Fibroblast of lung (primary cell): Measurements from ENCODE around the gene ZKSCAN3. TPM values are rescaled to one million over a fixed set of nuclear protein-coding genes. Genes with fewer than 3 reads are reported as not detected.
"Not testable (repeated sequence)": the region's sequence is repeated elsewhere in the genome, so short reads cannot be mapped to it uniquely, and the experiment has no call there.

Experiments
- DNase-seq, 2 donors: peaks; one replicate each; pipeline versions ENCODE4 v3.0.0 to v3.0.0-alpha.2; 2010; ENCODE audit warnings: low read depth in 2 of 2
- H2AFZ ChIP-seq: 2 replicates; pipeline ENCODE4 v1.5.1; 2012; ENCODE audit warnings: low read length, control low read depth, inconsistent platforms
- H3K27ac ChIP-seq: 2 replicates; pipeline ENCODE4 v1.5.1; 2011; ENCODE audit warnings: low read length, control low read depth; ENCODE audit not compliant: insufficient read depth
- H3K27me3 ChIP-seq: 2 replicates; pipeline ENCODE4 v1.5.1; 2011; ENCODE audit warnings: mild to moderate bottlenecking, low read length; ENCODE audit not compliant: control insufficient read depth, insufficient read depth
- H3K36me3 ChIP-seq: 2 replicates; pipeline ENCODE4 v1.5.1; 2011; ENCODE audit warnings: low read length; ENCODE audit not compliant: control insufficient read depth, insufficient read depth
- H3K4me1 ChIP-seq: 2 replicates; pipeline ENCODE4 v1.5.1; 2011; ENCODE audit warnings: low read length; ENCODE audit not compliant: control insufficient read depth, insufficient read depth; ENCODE audit errors: extremely low read depth
- H3K4me2 ChIP-seq: 2 replicates; pipeline ENCODE4 v1.5.1; 2011; ENCODE audit warnings: low read length, control low read depth; ENCODE audit not compliant: insufficient read depth; ENCODE audit errors: extremely low read depth
- H3K4me3 ChIP-seq, 4 experiments: fragments of 200-600 bp in 1 of 4; sonication (generic) in 1 of 4; replicated peaks in 1 of 4; 2 replicates each; pipeline ENCODE4 v1.5.1; 2011 to 2016; ENCODE audit warnings: low read length in 4 of 4, low read depth in 3 of 4, mild to moderate bottlenecking in 3 of 4, control low read depth in 2 of 4, inconsistent platforms in 1 of 4, mixed read lengths in 1 of 4; ENCODE audit not compliant: insufficient read depth in 1 of 4; ENCODE audit errors: control extremely low read depth in 1 of 4
- H3K79me2 ChIP-seq: 2 replicates; pipeline ENCODE4 v1.5.1; 2012; ENCODE audit warnings: mild to moderate bottlenecking, low read length, inconsistent platforms; ENCODE audit not compliant: control insufficient read depth, insufficient read depth
- H3K9ac ChIP-seq: 2 replicates; pipeline ENCODE4 v1.5.1; 2011; ENCODE audit warnings: mild to moderate bottlenecking, low read length, control low read depth; ENCODE audit not compliant: insufficient read depth
- H3K9me3 ChIP-seq: 2 replicates; pipeline ENCODE4 v1.5.1; 2012; ENCODE audit warnings: low read depth, low read length; ENCODE audit not compliant: control insufficient read depth, insufficient read depth
- H4K20me1 ChIP-seq: 2 replicates; pipeline ENCODE4 v1.5.1; 2011; ENCODE audit warnings: low read length; ENCODE audit not compliant: control insufficient read depth, insufficient read depth; ENCODE audit errors: extremely low read depth
- EZH2 ChIP-seq: IDR thresholded peaks from 2 replicates; pipeline ENCODE4 v1.5.1; 2012; ENCODE audit warnings: low read length, control low read depth, mild to moderate bottlenecking; ENCODE audit errors: missing control alignments
- polyA minus RNA-seq: library from RNA; depleted of rRNA, polyadenylated mRNA; stranded (reverse); fragments of >200 nt; gene quantifications from 2 replicates; pipeline ENCODE4 v1.2.3, GENCODE V29; 2011; ENCODE audit warnings: low replicate concordance
- polyA plus RNA-seq, 2 donors: library from polyadenylated mRNA; depleted of rRNA in 1 of 2; stranded (reverse) in 1 of 2; unstranded in 1 of 2; fragments of >200 nt; gene quantifications; 2 replicates each; pipeline ENCODE4 v1.2.1, GENCODE V29; 2011 to 2012; ENCODE audit warnings: missing spikeins in 1 of 2
- total RNA-seq: library from RNA; depleted of rRNA; stranded (reverse); fragments of >200 nt; gene quantifications from 2 replicates; pipeline ENCODE4 v1.2.1, GENCODE V29; 2014
- TF ChIP-seq, protein P1 (sequence below), 2 donors: IDR thresholded peaks in 1 of 2; conservative IDR thresholded peaks in 1 of 2; 1 replicate in 1 of 2; 2 replicates in 1 of 2; pipeline ENCODE4 v1.5.1; 2011 to 2012; ENCODE audit warnings: low read length in 2 of 2, control low read depth in 1 of 2, inconsistent platforms in 1 of 2, low read depth in 1 of 2, mild to moderate bottlenecking in 1 of 2

Gene ZKSCAN3
- total RNA-seq (5.1 and 6.9 TPM in 2 replicates), polyA plus RNA-seq (3.2 and 3.9 TPM in 2 replicates), polyA minus RNA-seq (1.3 and 1.7 TPM in 2 replicates)
- 2.4 TPM in 2 replicates for polyA plus RNA-seq (2012)

DNA sequence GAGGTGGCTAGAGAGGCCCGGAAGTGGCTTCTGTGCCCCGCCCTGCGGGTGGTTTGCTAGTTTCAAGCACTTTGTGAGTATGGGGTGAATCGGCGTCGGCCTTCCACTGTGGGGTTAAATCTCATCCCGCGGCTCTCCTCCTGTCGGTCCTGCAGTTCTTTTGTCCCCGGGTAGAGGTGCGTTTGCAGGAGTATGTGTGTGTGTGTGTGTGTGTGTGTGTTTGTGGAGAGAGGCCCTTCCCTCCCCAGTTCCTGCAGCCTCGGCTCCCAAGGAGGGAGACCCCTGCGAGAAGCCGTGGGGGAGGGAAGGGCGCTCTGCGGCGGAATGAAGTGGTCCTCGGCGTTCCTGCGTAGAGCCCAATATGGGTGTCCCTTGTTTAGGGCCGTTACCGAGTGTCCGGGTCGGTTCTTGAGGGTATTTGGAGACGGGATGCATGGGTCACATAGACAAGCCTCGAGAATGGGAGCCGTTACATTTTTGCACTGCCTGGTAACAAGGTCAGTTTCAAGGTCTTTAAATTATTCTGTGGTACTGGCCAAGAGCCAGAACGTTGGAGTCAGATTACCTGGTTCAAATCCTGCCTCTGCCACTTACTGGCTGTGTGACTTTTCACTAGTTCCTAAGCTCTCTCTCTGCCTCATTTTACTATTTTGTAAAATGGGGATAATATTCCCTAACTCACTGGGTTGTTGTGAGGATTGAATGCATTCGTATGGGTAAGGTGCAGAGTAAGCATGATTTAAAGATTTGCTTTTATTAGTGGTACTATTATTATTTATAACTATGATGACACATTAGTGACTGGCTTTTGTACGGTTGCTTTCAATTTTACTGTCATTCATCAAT, at the start of gene ZKSCAN3:
Gene ZKSCAN3 (plus strand): TSS at position 56 of the 846 bp plus-strand sequence. CDS start 9,640 bp downstream, outside the sequence.
- H3K27ac ChIP-seq = peak within 1 kb of the TSS; percentile 54
- peak within 1 kb of the TSS; percentile 60 for H3K9ac ChIP-seq
- peaks cover 24% of the 10 kb centered on the region for H3K79me2 ChIP-seq
- no peaks in the 10 kb centered on the region for H3K36me3 ChIP-seq
- H4K20me1 ChIP-seq = no peaks in the 10 kb centered on the region
- H3K4me3 ChIP-seq = peak within 1 kb of the TSS; percentile 87 to 97 (median 90)
- DNase-seq = peak; percentile 80 to 82
- TF ChIP-seq EZH2 = no peak
- TF ChIP-seq, protein P1, sequence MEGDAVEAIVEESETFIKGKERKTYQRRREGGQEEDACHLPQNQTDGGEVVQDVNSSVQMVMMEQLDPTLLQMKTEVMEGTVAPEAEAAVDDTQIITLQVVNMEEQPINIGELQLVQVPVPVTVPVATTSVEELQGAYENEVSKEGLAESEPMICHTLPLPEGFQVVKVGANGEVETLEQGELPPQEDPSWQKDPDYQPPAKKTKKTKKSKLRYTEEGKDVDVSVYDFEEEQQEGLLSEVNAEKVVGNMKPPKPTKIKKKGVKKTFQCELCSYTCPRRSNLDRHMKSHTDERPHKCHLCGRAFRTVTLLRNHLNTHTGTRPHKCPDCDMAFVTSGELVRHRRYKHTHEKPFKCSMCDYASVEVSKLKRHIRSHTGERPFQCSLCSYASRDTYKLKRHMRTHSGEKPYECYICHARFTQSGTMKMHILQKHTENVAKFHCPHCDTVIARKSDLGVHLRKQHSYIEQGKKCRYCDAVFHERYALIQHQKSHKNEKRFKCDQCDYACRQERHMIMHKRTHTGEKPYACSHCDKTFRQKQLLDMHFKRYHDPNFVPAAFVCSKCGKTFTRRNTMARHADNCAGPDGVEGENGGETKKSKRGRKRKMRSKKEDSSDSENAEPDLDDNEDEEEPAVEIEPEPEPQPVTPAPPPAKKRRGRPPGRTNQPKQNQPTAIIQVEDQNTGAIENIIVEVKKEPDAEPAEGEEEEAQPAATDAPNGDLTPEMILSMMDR (conservative IDR thresholded peaks at IDR 0.05 in 1 of 2, IDR thresholded peaks at IDR 0.05 in 1 of 2; ENCODE audit: low read depth in 1 of 2, low read length in 2 of 2) = no peak
- H3K9me3 ChIP-seq = no peaks in the 10 kb centered on the region
- peak within 1 kb of the TSS; percentile 71 for H2AFZ ChIP-seq
- peak within 1 kb of the TSS; percentile 89 for H3K4me2 ChIP-seq
- H3K27me3 ChIP-seq = peaks cover 5% of the 10 kb centered on the region
- H3K4me1 ChIP-seq = no peaks in the 10 kb centered on the region

DNA sequence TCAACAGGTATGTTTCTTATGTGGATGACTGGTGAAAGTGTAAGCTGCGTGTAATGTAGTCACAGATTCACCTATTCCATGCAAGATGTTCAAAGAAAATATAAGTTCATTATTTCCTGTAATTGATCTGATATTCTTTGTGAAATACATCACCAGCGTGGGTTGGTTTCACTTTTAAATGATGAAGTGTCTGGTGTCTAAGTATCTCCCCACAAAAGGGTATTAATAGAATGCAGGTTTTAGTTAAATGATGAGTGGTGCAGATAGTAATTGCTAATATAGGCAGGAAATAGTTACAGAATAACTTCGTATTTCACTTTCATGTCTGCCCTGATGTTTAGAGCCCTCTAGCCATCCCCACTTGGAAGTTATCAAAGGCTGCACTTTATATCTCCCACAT, 46.2 kb upstream of the ZKSCAN3 start:
- no peaks in the 10 kb centered on the region for H3K79me2 ChIP-seq
- H3K9ac ChIP-seq = no peak overlapping the region
- H3K27me3 ChIP-seq = no peaks in the 10 kb centered on the region
- no peaks in the 10 kb centered on the region for H3K4me1 ChIP-seq
- no peaks in the 10 kb centered on the region for H3K9me3 ChIP-seq
- no peaks in the 10 kb centered on the region for H4K20me1 ChIP-seq
- peaks cover 3% of the 10 kb centered on the region for H3K36me3 ChIP-seq
- H2AFZ ChIP-seq = no peak overlapping the region
- DNase-seq = no peak
- no peak overlapping the region for H3K27ac ChIP-seq
- H3K4me3 ChIP-seq = no peak overlapping the region
- no peak for TF ChIP-seq EZH2
- TF ChIP-seq, protein P1 (conservative IDR thresholded peaks at IDR 0.05 in 1 of 2, IDR thresholded peaks at IDR 0.05 in 1 of 2; ENCODE audit: low read depth in 1 of 2, low read length in 2 of 2) = no peak
- H3K4me2 ChIP-seq = no peak overlapping the region

GRCh38 chr6:28306363-28306762, 43.4 kb upstream of the ZKSCAN3 start:
- H3K4me3 ChIP-seq, H3K27ac ChIP-seq, H3K9me3 ChIP-seq, H2AFZ ChIP-seq, DNase-seq, H4K20me1 ChIP-seq, H3K36me3 ChIP-seq, H3K9ac ChIP-seq, H3K27me3 ChIP-seq, H3K4me1 ChIP-seq, H3K79me2 ChIP-seq, H3K4me2 ChIP-seq: not testable (repeated sequence)
